ENCODE results near the gene ZFPL1.

DNA sequence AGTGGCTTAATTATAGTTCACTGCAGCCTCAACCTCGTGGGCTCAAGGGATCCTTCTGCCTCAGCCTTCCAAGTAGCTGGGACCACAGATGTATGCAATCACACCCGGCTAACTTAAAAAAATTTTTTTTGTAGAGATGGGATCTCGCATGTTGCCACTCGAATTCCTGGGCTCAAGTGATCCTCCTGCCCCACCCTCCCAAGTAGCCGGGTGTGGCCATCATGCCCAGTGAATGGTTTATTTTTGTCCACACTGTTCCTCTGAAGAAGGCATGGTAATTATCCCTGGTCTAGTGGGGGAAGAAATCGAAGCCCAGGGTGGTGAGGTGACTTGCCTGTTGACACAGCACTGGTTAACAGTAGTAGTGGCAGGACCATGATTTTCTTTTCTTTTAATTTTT is 41.1 kb upstream of the ZFPL1 start:
- TF ChIP-seq, protein P1, sequence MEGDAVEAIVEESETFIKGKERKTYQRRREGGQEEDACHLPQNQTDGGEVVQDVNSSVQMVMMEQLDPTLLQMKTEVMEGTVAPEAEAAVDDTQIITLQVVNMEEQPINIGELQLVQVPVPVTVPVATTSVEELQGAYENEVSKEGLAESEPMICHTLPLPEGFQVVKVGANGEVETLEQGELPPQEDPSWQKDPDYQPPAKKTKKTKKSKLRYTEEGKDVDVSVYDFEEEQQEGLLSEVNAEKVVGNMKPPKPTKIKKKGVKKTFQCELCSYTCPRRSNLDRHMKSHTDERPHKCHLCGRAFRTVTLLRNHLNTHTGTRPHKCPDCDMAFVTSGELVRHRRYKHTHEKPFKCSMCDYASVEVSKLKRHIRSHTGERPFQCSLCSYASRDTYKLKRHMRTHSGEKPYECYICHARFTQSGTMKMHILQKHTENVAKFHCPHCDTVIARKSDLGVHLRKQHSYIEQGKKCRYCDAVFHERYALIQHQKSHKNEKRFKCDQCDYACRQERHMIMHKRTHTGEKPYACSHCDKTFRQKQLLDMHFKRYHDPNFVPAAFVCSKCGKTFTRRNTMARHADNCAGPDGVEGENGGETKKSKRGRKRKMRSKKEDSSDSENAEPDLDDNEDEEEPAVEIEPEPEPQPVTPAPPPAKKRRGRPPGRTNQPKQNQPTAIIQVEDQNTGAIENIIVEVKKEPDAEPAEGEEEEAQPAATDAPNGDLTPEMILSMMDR (IDR thresholded peaks at IDR 0.05; ENCODE audit: extremely low read depth in 1 of 2, insufficient read depth in 1 of 2, low read depth in 1 of 2, low read length in 2 of 2): no peak
- TF ChIP-seq JUN (IDR thresholded peaks at IDR 0.05; ENCODE audit: borderline replicate concordance, insufficient read depth, insufficient read length, low read depth) (no peak), POLR2AphosphoS5 (IDR thresholded peaks at IDR 0.05; ENCODE audit: insufficient read depth, low read depth, low read length) (no peak), POLR2A (IDR thresholded peaks at IDR 0.05; ENCODE audit: low read depth, low read length) (no peak), MYC (IDR thresholded peaks at IDR 0.05; ENCODE audit: low read depth, low read length) (no peak), FOS (IDR thresholded peaks at IDR 0.05; ENCODE audit: borderline replicate concordance, insufficient read depth, low read length) (no peak), EZH2 (IDR thresholded peaks at IDR 0.05; ENCODE audit: borderline replicate concordance, low read depth, low read length, severe bottlenecking) (no peak)
- TF ChIP-seq, protein P2, sequence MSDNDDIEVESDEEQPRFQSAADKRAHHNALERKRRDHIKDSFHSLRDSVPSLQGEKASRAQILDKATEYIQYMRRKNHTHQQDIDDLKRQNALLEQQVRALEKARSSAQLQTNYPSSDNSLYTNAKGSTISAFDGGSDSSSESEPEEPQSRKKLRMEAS (IDR thresholded peaks at IDR 0.05; ENCODE audit: insufficient read depth, insufficient read length): no peak

Measured in endothelial cell of umbilical vein (primary cell).